Endodermal cell (in vitro differentiated cells): ENCODE data around the gene TGFBR3. TPM values are rescaled to one million over a fixed set of nuclear protein-coding genes. Genes with fewer than 3 reads are reported as not detected.
"Not testable (repeated sequence)": the region's sequence is repeated elsewhere in the genome, so short reads cannot be mapped to it uniquely, and the experiment has no call there.

Experiments
- DNase-seq: peaks from one replicate; pipeline ENCODE4 v3.0.0-alpha.2; 2017
- H3K27ac ChIP-seq: 2 replicates; pipeline ENCODE4 v1.5.1; 2013; ENCODE audit warnings: mild to moderate bottlenecking, low read depth, low read length, moderate library complexity
- H3K27me3 ChIP-seq: 2 replicates; pipeline ENCODE4 v1.6.1; 2013; ENCODE audit warnings: mild to moderate bottlenecking, low read length, moderate library complexity; ENCODE audit not compliant: insufficient read depth, control insufficient read depth, poor library complexity, severe bottlenecking
- H3K36me3 ChIP-seq: 2 replicates; pipeline ENCODE4 v1.7.0; 2013; ENCODE audit warnings: mild to moderate bottlenecking, low read length, moderate library complexity; ENCODE audit not compliant: control insufficient read depth, insufficient read depth
- H3K4me1 ChIP-seq: one replicate; pipeline ENCODE4 v1.7.0; 2013; ENCODE audit warnings: low read length; ENCODE audit not compliant: control insufficient read depth, insufficient read depth
- H3K4me3 ChIP-seq: 2 replicates; pipeline ENCODE4 v1.5.1; 2013; ENCODE audit warnings: mild to moderate bottlenecking, low read length, moderate library complexity
- H3K9ac ChIP-seq: 2 replicates; pipeline ENCODE4 v1.6.1; 2013; ENCODE audit warnings: mild to moderate bottlenecking, low read length, moderate library complexity; ENCODE audit not compliant: poor library complexity, severe bottlenecking; ENCODE audit errors: extremely low read depth
- H3K9me3 ChIP-seq: 2 replicates; pipeline ENCODE4 v1.6.1; 2013; ENCODE audit warnings: mild to moderate bottlenecking, low read length, moderate library complexity; ENCODE audit not compliant: control insufficient read depth
- H3K27ac Mint-ChIP-seq: 2 replicates; pipeline ENCODE4 v1.8.0; 2020; ENCODE audit warnings: mixed read lengths
- H3K27me3 Mint-ChIP-seq: 2 replicates; pipeline ENCODE4 v1.8.0; 2021; ENCODE audit warnings: mild to moderate bottlenecking, mixed read lengths; ENCODE audit not compliant: insufficient read depth
- H3K36me3 Mint-ChIP-seq: 2 replicates; pipeline ENCODE4 v1.8.0; 2020; ENCODE audit warnings: low read depth, mixed read lengths
- H3K4me1 Mint-ChIP-seq: 2 replicates; pipeline ENCODE4 v1.8.0; 2020; ENCODE audit warnings: mixed read lengths
- H3K4me3 Mint-ChIP-seq: 2 replicates; pipeline ENCODE4 v1.8.0; 2020; ENCODE audit warnings: mild to moderate bottlenecking, moderate library complexity, mixed read lengths
- H3K9me3 Mint-ChIP-seq: 2 replicates; pipeline ENCODE4 v1.8.0; 2020; ENCODE audit warnings: mild to moderate bottlenecking, mixed read lengths
- WGBS, 2 experiments: methylation state at CpG; one replicate each; pipeline versions ENCODE4 v1.1.5 to v1.1.7; 2013; ENCODE audit warnings: missing lambda C conversion rate in 2 of 2, mixed read lengths in 1 of 2; ENCODE audit not compliant: insufficient coverage in 1 of 2, insufficient read length in 1 of 2; 5-methylcytosine and 5-hydroxymethylcytosine counted together
- total RNA-seq, 2 donors: library from RNA; stranded (reverse); fragmentation: NEBNext Ultra II Directional in 1 of 2; extraction: Animal tissue kit (Norgen Biotek cat#: 25700) in 1 of 2; gene quantifications; 2 replicates in 1 of 2; 3 replicates in 1 of 2; pipeline ENCODE4 v1.2.1, GENCODE V29; 2021
- TF ChIP-seq, protein P1 (sequence below): fragments of 200-600 bp; sonication (generic); conservative IDR thresholded peaks from 2 replicates; pipeline ENCODE4 v1.5.0; 2021; ENCODE audit warnings: antibody characterized with exemption, mild to moderate bottlenecking

The TGFBR3 gene
- total RNA-seq, 2 donors from 2014 or later, result 8.1 to 8.5 TPM

DNA sequence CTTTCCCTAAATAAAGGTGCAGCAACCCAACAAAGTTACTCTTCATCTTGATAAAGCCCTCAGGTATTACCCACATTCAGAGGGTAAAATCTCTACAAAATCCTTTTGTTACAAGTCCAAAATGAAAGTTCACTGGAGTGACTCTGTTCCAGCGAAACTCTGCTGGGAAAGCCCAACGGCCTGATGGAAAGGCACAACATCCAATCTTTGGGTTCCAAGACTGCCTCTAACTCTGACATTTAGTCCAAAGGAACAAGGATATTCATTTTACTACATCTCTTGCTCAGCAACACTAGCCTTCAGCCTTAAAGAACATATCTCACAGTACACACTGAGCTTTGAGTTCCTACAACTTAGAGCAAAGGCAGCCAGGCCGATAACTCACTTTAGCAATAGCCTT lies 42.1 kb downstream of the TGFBR3 start:
- Mint-ChIP-seq H3K27me3 (no peaks in the 10 kb centered on the region), H3K27ac (no peak overlapping the region), H3K9me3 (no peaks in the 10 kb centered on the region), H3K4me3 (no peak overlapping the region), H3K4me1 (peaks cover 28% of the 10 kb centered on the region), H3K36me3 (no peaks in the 10 kb centered on the region)
- Histone ChIP-seq H3K4me3 (no peak overlapping the region), H3K9ac (no peak overlapping the region), H3K27ac (no peak overlapping the region), H3K9me3 (no peaks in the 10 kb centered on the region), H3K27me3 (no peaks in the 10 kb centered on the region), H3K36me3 (no peaks in the 10 kb centered on the region), H3K4me1 (peaks cover 6% of the 10 kb centered on the region)
- DNase-seq, result no peak
- whole genome bisulfite sequencing, 2 experiments, result 96 to 100% methylated on average over 2 to 3 of the region's 3 CpGs
- TF ChIP-seq, protein P1, sequence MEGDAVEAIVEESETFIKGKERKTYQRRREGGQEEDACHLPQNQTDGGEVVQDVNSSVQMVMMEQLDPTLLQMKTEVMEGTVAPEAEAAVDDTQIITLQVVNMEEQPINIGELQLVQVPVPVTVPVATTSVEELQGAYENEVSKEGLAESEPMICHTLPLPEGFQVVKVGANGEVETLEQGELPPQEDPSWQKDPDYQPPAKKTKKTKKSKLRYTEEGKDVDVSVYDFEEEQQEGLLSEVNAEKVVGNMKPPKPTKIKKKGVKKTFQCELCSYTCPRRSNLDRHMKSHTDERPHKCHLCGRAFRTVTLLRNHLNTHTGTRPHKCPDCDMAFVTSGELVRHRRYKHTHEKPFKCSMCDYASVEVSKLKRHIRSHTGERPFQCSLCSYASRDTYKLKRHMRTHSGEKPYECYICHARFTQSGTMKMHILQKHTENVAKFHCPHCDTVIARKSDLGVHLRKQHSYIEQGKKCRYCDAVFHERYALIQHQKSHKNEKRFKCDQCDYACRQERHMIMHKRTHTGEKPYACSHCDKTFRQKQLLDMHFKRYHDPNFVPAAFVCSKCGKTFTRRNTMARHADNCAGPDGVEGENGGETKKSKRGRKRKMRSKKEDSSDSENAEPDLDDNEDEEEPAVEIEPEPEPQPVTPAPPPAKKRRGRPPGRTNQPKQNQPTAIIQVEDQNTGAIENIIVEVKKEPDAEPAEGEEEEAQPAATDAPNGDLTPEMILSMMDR, result no peak

DNA sequence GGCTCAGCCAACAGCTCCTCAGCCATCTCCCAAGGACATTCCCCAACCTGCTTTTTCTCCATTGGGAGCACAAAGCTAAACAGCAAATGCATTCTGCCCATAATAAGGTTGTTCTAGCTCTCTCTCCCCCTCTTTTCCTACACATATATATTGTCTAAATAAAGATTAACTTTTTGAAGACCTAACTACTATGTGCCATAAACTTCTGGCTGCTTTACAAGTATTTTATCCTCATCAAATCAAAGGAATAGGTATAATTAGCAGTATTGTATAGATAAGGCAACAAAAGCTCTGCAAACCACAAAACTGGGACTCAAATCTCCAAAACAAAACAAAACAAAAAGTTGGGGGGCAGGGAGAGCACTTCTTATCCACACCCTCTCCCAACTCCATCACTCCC lies 43.4 kb downstream of the TGFBR3 start:
- Mint-ChIP-seq H3K27me3 (no peaks in the 10 kb centered on the region), H3K27ac (no peak overlapping the region), H3K36me3 (no peaks in the 10 kb centered on the region), H3K9me3 (no peaks in the 10 kb centered on the region), H3K4me3 (no peak overlapping the region), H3K4me1 (peaks cover 28% of the 10 kb centered on the region)
- Histone ChIP-seq H3K36me3 (no peaks in the 10 kb centered on the region), H3K27me3 (no peaks in the 10 kb centered on the region), H3K4me3 (no peak overlapping the region), H3K9ac (no peak overlapping the region), H3K9me3 (no peaks in the 10 kb centered on the region), H3K4me1 (peaks cover 6% of the 10 kb centered on the region), H3K27ac (no peak overlapping the region)
- TF ChIP-seq, protein P1, result no peak
- DNase-seq, result no peak

DNA sequence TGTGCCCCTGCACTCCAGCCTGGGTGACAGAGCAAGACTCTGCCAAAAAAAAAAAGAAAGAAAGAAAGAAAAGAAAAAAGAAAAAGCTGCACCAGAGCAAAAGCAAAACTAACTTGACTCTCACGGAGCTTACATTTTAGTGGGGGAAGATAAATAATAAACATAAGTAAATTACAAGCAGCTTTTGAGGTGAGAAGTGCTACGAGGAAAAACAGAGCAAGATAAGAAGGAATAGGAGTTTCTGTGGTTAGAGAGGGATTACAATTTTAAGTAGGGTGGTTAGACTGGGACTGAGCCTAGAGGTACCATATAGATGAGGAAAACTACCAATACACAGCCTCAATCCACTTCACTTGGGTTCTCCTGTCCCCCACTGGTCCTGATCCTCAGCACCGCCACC lies 43.9 kb downstream of the TGFBR3 start:
- Mint-ChIP-seq H3K27me3 (no peaks in the 10 kb centered on the region), H3K9me3 (no peaks in the 10 kb centered on the region), H3K4me1 (peaks cover 28% of the 10 kb centered on the region), H3K4me3 (no peak overlapping the region), H3K36me3 (no peaks in the 10 kb centered on the region), H3K27ac (no peak overlapping the region)
- peaks cover 6% of the 10 kb centered on the region for H3K4me1 ChIP-seq
- no peaks in the 10 kb centered on the region for H3K36me3 ChIP-seq
- no peak overlapping the region for H3K27ac ChIP-seq
- no peak overlapping the region for H3K4me3 ChIP-seq
- no peak overlapping the region for H3K9ac ChIP-seq
- no peaks in the 10 kb centered on the region for H3K27me3 ChIP-seq
- no peaks in the 10 kb centered on the region for H3K9me3 ChIP-seq
- 96 to 100% methylated on average over 1 to 3 of the region's 3 CpGs for WGBS, 2 experiments
- TF ChIP-seq, protein P1, result no peak
- DNase-seq, result no peak

DNA sequence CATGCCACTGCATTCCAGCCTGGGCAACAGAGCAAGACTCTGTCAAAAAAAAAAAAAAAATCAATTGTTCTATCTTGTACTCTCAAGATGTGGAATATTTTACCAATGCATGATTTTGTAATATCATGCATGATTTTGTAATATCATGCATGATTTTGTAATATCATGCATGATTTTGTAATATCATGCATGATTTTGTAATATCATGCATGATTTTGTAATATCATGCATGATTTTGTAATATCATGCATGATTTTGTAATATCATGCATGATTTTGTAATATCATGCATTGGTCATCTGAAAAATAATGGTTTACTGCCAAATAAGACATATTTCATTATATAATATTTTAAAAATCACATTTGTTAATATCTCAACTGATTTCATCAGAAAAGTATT lies 45.7 kb downstream of the TGFBR3 start:
- peaks cover 11% of the 10 kb centered on the region for H3K4me1 Mint-ChIP-seq
- not testable (repeated sequence) for H3K9me3 ChIP-seq, H3K27ac Mint-ChIP-seq, H3K4me1 ChIP-seq, H3K4me3 ChIP-seq, H3K9me3 Mint-ChIP-seq, DNase-seq, H3K27me3 Mint-ChIP-seq, H3K9ac ChIP-seq, H3K36me3 ChIP-seq, H3K27ac ChIP-seq, H3K27me3 ChIP-seq, H3K36me3 Mint-ChIP-seq, H3K4me3 Mint-ChIP-seq
